Activated naive CD8-positive, alpha-beta T cell treated with anti-CD3 and anti-CD28 coated beads for 36 hours (primary cell): Measurements from ENCODE around the gene MAP3K21. TPM values are rescaled to one million over a fixed set of nuclear protein-coding genes. Genes with fewer than 3 reads are reported as not detected.

Source experiments
- DNase-seq: peaks from one replicate; pipeline ENCODE4 v3.0.0; 2021
- H3K27ac Mint-ChIP-seq: one replicate; pipeline ENCODE4 v1.8.0; 2022; ENCODE audit warnings: mild to moderate bottlenecking, moderate library complexity, mixed read lengths
- H3K27me3 Mint-ChIP-seq: one replicate; pipeline ENCODE4 v1.8.0; 2022; ENCODE audit warnings: mild to moderate bottlenecking, mixed read lengths
- H3K36me3 Mint-ChIP-seq: one replicate; pipeline ENCODE4 v1.8.0; 2021; ENCODE audit warnings: mild to moderate bottlenecking, mixed read lengths
- H3K4me1 Mint-ChIP-seq: one replicate; pipeline ENCODE4 v1.8.0; 2021; ENCODE audit warnings: mixed read lengths
- H3K4me3 Mint-ChIP-seq: one replicate; pipeline ENCODE4 v1.8.0; 2022; ENCODE audit warnings: mild to moderate bottlenecking, moderate library complexity, mixed read lengths
- H3K9me3 Mint-ChIP-seq: one replicate; pipeline ENCODE4 v1.8.0; 2022; ENCODE audit warnings: mixed read lengths
- total RNA-seq, 2 experiments: library from RNA; stranded (reverse); gene quantifications; one replicate each; pipeline ENCODE4 v1.2.3, GENCODE V29; 2021

Gene MAP3K21
- total RNA-seq, 2 experiments from 2014 or later: 1.6 to 1.9 TPM

GRCh38 chr1:233361876-233362275, 34.4 kb downstream of the MAP3K21 start:
- H3K4me3 Mint-ChIP-seq: no peak overlapping the region
- no peak overlapping the region for H3K27ac Mint-ChIP-seq
- no peaks in the 10 kb centered on the region for H3K4me1 Mint-ChIP-seq
- H3K36me3 Mint-ChIP-seq: no peaks in the 10 kb centered on the region
- DNase-seq: no peak
- H3K27me3 Mint-ChIP-seq: peaks cover 15% of the 10 kb centered on the region
- H3K9me3 Mint-ChIP-seq: no peaks in the 10 kb centered on the region

GRCh38 chr1:233362743-233363142, 35.2 kb downstream of the MAP3K21 start:
- no peaks in the 10 kb centered on the region for H3K9me3 Mint-ChIP-seq
- no peaks in the 10 kb centered on the region for H3K4me1 Mint-ChIP-seq
- no peak for DNase-seq
- H3K27me3 Mint-ChIP-seq: peaks cover 15% of the 10 kb centered on the region
- no peaks in the 10 kb centered on the region for H3K36me3 Mint-ChIP-seq
- H3K4me3 Mint-ChIP-seq: no peak overlapping the region
- H3K27ac Mint-ChIP-seq: no peak overlapping the region

GRCh38 chr1:233364026-233364425, 36.5 kb downstream of the MAP3K21 start:
- Mint-ChIP-seq H3K36me3 (no peaks in the 10 kb centered on the region), H3K27ac (no peak overlapping the region), H3K27me3 (peaks cover 15% of the 10 kb centered on the region), H3K4me1 (no peaks in the 10 kb centered on the region), H3K4me3 (no peak overlapping the region), H3K9me3 (no peaks in the 10 kb centered on the region)
- DNase-seq: no peak

GRCh38 chr1:233364695-233365539, 37.4 kb downstream of the MAP3K21 start:
- H3K27me3 Mint-ChIP-seq: peaks cover 15% of the 10 kb centered on the region
- H3K27ac Mint-ChIP-seq: no peak overlapping the region
- no peaks in the 10 kb centered on the region for H3K4me1 Mint-ChIP-seq
- H3K9me3 Mint-ChIP-seq: no peaks in the 10 kb centered on the region
- DNase-seq: no peak
- no peak overlapping the region for H3K4me3 Mint-ChIP-seq
- H3K36me3 Mint-ChIP-seq: no peaks in the 10 kb centered on the region

GRCh38 chr1:233366575-233366974, 39.1 kb downstream of the MAP3K21 start:
- H3K36me3 Mint-ChIP-seq: no peaks in the 10 kb centered on the region
- no peak overlapping the region for H3K4me3 Mint-ChIP-seq
- H3K4me1 Mint-ChIP-seq: no peaks in the 10 kb centered on the region
- DNase-seq: no peak
- H3K27ac Mint-ChIP-seq: no peak overlapping the region
- peaks cover 15% of the 10 kb centered on the region for H3K27me3 Mint-ChIP-seq
- no peaks in the 10 kb centered on the region for H3K9me3 Mint-ChIP-seq

GRCh38 chr1:233367057-233367803, 39.7 kb downstream of the MAP3K21 start:
- no peak overlapping the region for H3K27ac Mint-ChIP-seq
- peaks cover 11% of the 10 kb centered on the region for H3K27me3 Mint-ChIP-seq
- H3K4me3 Mint-ChIP-seq: no peak overlapping the region
- no peaks in the 10 kb centered on the region for H3K4me1 Mint-ChIP-seq
- DNase-seq: no peak
- H3K9me3 Mint-ChIP-seq: no peaks in the 10 kb centered on the region
- no peaks in the 10 kb centered on the region for H3K36me3 Mint-ChIP-seq

- Mint-ChIP-seq H3K9me3 (no peaks in the 10 kb centered on the region), H3K4me1 (no peaks in the 10 kb centered on the region), H3K27me3 (peaks cover 11% of the 10 kb centered on the region), H3K36me3 (no peaks in the 10 kb centered on the region), H3K4me3 (no peak overlapping the region), H3K27ac (no peak overlapping the region)
- no peak for DNase-seq
Observed at GRCh38 chr1:233368106-233368788, 40.7 kb downstream of the MAP3K21 start.

- H3K4me1 Mint-ChIP-seq: no peaks in the 10 kb centered on the region
- H3K4me3 Mint-ChIP-seq: no peak overlapping the region
- no peak for DNase-seq
- H3K36me3 Mint-ChIP-seq: no peaks in the 10 kb centered on the region
- H3K27me3 Mint-ChIP-seq: peaks cover 10% of the 10 kb centered on the region
- H3K9me3 Mint-ChIP-seq: no peaks in the 10 kb centered on the region
- H3K27ac Mint-ChIP-seq: no peak overlapping the region
Observed at GRCh38 chr1:233368789-233369130, 41.2 kb downstream of the MAP3K21 start.

GRCh38 chr1:233372218-233373120, 44.9 kb downstream of the MAP3K21 start:
- H3K36me3 Mint-ChIP-seq: no peaks in the 10 kb centered on the region
- H3K27me3 Mint-ChIP-seq: no peaks in the 10 kb centered on the region
- H3K4me1 Mint-ChIP-seq: no peaks in the 10 kb centered on the region
- H3K4me3 Mint-ChIP-seq: no peak overlapping the region
- no peak for DNase-seq
- H3K27ac Mint-ChIP-seq: no peak overlapping the region
- H3K9me3 Mint-ChIP-seq: no peaks in the 10 kb centered on the region

GRCh38 chr1:233373226-233373625, 45.7 kb downstream of the MAP3K21 start:
- H3K4me3 Mint-ChIP-seq: no peak overlapping the region
- DNase-seq: no peak
- no peaks in the 10 kb centered on the region for H3K36me3 Mint-ChIP-seq
- H3K27ac Mint-ChIP-seq: no peak overlapping the region
- no peaks in the 10 kb centered on the region for H3K27me3 Mint-ChIP-seq
- H3K4me1 Mint-ChIP-seq: no peaks in the 10 kb centered on the region
- H3K9me3 Mint-ChIP-seq: no peaks in the 10 kb centered on the region

- H3K27ac Mint-ChIP-seq: no peak overlapping the region
- H3K4me1 Mint-ChIP-seq: no peaks in the 10 kb centered on the region
- no peaks in the 10 kb centered on the region for H3K9me3 Mint-ChIP-seq
- H3K4me3 Mint-ChIP-seq: no peak overlapping the region
- no peak for DNase-seq
- H3K27me3 Mint-ChIP-seq: no peaks in the 10 kb centered on the region
- H3K36me3 Mint-ChIP-seq: no peaks in the 10 kb centered on the region
Observed at GRCh38 chr1:233375653-233376052, 48.1 kb downstream of the MAP3K21 start.

- DNase-seq: no peak
- Mint-ChIP-seq H3K27me3 (no peaks in the 10 kb centered on the region), H3K4me3 (no peak overlapping the region), H3K27ac (no peak overlapping the region), H3K9me3 (no peaks in the 10 kb centered on the region), H3K4me1 (no peaks in the 10 kb centered on the region), H3K36me3 (no peaks in the 10 kb centered on the region)
Observed at GRCh38 chr1:233376382-233377110, 49.0 kb downstream of the MAP3K21 start.

- Mint-ChIP-seq H3K4me1 (no peaks in the 10 kb centered on the region), H3K27ac (no peak overlapping the region), H3K9me3 (no peaks in the 10 kb centered on the region), H3K4me3 (no peak overlapping the region), H3K27me3 (no peaks in the 10 kb centered on the region), H3K36me3 (peaks cover 2% of the 10 kb centered on the region)
- DNase-seq: no peak
Observed at GRCh38 chr1:233379869-233380438, 52.4 kb downstream of the MAP3K21 start.

GRCh38 chr1:233381806-233382205, 54.3 kb downstream of the MAP3K21 start:
- Mint-ChIP-seq H3K27ac (no peak overlapping the region), H3K9me3 (no peaks in the 10 kb centered on the region), H3K4me3 (no peak overlapping the region), H3K4me1 (no peaks in the 10 kb centered on the region), H3K27me3 (no peaks in the 10 kb centered on the region), H3K36me3 (peaks cover 2% of the 10 kb centered on the region)
- DNase-seq: no peak
